HG03520 (cell line): ENCODE data around the gene RMND1.

Experiments used
- ATAC-seq: cut with Tn5 transposase; IDR thresholded peaks from one replicate; pipeline ENCODE4 v1.9.1; 2021; ENCODE audit warnings: mild to moderate bottlenecking, moderate library complexity; ENCODE audit not compliant: unreplicated experiment

Gene RMND1

DNA sequence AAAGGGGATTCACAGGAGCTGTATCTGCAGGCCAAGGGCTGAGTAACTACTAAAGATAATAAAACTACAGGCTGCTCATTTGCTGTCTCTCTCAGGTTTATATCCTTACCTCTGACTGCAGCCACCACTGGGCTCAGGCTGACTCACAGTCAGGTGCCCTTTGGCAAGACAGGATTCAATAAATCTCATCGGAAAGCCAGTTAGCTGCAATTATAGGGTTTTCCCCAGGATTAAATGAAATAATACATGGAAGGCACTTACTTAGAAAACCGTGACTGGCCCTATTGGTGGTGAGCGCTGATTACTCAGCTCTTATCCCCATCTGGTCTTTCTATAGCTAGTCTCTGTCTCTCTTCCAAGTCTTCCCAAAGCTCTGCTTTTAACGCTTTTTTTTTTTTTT lies 26.4 kb downstream of the RMND1 start:
- no peak for ATAC-seq

DNA sequence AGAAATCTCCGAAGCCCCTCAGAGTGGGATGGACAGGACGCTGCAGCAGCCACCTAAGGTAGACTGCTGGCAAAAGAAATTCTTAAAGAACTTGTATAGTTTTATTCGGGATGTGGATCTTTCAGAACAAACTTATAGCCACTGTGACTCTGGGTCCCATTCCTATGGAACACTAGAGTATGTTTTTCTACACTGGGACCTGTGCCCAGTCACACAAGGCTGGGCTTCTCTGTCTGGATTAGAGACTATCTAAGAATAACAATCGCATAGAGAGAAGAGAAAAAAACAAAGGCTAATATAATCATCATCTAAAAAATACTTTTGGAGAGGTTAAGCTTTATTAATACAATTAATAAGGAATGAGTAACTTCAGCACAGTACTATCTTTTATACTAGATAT lies 28.9 kb downstream of the RMND1 start:
- no peak for ATAC-seq

DNA sequence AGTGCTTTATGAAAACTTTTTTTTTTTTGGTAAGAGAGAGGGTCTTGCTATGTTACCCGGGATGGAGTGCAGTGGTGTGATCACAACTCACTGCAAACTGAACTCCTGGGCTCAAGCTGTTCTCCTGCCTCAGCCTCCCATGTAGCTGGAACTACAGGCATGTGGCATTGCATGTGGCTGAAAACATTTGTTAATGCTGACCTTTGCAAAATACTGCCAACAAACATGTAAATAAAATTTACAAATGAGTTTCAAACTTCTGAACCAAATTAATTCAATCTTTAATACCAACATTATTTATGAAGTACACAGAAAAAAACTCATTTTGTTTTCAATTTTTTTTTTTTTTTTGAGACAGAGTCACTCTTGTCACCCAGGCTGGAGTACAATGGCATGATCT lies 34.4 kb downstream of the RMND1 start:
- no peak for ATAC-seq

DNA sequence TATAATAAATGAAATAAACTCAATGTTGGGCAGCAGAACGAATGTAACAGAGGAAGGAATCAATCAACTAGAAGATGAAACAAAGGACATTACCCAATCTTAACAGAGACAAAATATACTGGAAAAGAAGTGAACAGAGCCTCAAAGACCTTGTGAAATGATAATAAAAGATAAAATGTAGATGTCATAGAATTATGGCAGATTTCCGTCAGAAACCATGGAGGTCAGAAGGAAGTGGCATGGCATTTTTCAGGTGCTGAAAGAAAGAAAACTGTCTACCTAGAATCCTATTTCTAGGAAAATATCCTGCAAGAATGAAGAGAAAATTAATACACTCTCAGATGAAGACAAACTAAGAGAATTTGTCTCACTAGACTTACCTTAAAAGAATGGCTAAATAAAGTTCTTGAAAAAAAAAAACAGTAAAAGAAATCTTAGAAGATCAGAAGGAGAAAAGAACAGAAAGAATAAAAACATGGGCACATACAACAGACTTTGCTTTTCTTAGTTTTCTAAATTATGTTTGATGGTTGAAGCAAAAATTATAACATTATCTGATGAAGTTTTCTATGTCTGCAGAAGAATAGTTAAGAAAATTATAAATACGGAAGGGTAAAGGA lies 37.2 kb downstream of the RMND1 start:
- no peak for ATAC-seq

DNA sequence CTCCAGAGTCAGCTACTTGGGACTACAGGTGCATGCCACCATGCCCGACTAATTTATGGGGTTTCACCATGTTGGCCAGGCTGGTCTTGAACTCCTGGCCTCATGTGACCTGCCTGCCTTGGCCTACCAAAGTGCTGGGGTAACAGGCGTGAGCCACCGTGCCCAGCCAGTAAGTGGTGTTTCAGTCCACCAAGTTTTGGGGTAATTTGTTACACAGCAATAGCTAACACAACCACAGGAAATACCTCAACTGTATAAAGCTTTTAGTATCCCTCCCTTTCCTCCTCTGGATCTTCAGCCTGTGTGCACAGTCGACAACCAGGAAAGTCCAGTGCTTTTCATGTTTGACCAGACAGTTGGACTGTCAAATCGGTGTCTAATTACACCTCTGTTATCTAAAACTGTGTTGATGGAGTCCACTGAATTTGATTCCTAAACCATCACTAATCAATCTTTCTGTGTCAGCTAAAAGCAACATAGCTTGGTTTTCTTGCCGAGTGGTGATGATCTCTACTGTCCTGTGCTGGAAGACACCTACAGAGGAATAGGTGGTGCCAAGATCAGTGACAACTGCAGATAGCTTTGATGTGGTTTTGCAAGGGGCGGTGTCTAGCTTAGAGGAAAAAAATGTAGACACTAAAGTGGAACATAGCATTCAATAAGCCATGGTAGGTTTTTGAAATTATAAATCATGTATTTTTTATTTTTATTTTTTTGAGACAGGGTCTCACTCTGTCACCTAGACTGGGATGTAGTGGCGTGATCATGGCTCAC lies 38.4 kb downstream of the RMND1 start:
- no peak for ATAC-seq

GRCh38 chr6:151412909-151413308 lies 39.0 kb downstream of the RMND1 start:
- ATAC-seq: no peak

GRCh38 chr6:151409679-151410078 lies 42.2 kb downstream of the RMND1 start:
- ATAC-seq: no peak

DNA sequence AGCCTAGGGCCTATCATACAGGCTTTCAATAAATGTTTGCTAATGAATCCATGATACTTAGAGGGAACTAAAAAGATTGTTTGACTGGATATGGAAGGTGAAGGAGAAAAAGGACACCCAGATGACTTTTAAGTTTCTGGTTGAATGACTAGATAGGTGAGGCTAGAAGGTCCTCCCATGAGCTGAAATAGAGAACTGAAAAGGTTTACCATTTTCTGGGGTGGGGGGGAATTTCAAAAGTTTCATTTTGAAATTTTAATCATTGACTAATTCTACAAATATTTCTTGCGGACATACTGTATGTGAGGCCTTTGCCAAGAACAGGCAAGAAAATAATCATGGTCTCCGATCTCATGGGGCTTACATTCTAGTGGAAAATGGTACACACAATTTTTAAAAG lies 42.7 kb downstream of the RMND1 start:
- peak; percentile 42 for ATAC-seq

- ATAC-seq: no peak
Observed at GRCh38 chr6:151408858-151409257, 43.1 kb downstream of the RMND1 start.

- ATAC-seq: no peak
Observed at GRCh38 chr6:151403919-151404308, 48.0 kb downstream of the RMND1 start.

- ATAC-seq: no peak
Observed at GRCh38 chr6:151402228-151402627, 49.7 kb downstream of the RMND1 start.

GRCh38 chr6:151400473-151400872 lies 51.5 kb downstream of the RMND1 start:
- ATAC-seq: no peak

- ATAC-seq: no peak
Observed at GRCh38 chr6:151399679-151400078, 52.2 kb downstream of the RMND1 start.

- ATAC-seq: no peak
Observed at GRCh38 chr6:151393410-151393809, 58.5 kb downstream of the RMND1 start.

DNA sequence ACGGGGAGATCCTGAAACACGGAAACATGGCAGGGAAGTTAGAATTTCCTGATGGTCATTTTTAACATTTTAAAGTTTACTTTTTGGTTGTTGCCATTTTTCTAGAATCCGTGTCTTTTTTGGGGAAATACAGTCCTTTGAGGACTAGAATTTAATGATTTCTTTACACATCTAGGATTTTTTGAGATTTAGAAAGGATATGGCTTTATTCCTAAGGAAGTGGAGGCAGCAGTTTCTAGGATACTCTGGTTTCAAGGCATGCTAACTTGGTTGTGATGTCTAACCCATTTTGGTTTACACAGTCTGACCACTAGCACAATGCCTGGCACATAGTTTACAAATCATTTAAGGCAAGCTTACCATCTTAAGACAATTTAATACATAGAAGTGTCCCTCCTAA lies 59.5 kb downstream of the RMND1 start:
- ATAC-seq: no peak

DNA sequence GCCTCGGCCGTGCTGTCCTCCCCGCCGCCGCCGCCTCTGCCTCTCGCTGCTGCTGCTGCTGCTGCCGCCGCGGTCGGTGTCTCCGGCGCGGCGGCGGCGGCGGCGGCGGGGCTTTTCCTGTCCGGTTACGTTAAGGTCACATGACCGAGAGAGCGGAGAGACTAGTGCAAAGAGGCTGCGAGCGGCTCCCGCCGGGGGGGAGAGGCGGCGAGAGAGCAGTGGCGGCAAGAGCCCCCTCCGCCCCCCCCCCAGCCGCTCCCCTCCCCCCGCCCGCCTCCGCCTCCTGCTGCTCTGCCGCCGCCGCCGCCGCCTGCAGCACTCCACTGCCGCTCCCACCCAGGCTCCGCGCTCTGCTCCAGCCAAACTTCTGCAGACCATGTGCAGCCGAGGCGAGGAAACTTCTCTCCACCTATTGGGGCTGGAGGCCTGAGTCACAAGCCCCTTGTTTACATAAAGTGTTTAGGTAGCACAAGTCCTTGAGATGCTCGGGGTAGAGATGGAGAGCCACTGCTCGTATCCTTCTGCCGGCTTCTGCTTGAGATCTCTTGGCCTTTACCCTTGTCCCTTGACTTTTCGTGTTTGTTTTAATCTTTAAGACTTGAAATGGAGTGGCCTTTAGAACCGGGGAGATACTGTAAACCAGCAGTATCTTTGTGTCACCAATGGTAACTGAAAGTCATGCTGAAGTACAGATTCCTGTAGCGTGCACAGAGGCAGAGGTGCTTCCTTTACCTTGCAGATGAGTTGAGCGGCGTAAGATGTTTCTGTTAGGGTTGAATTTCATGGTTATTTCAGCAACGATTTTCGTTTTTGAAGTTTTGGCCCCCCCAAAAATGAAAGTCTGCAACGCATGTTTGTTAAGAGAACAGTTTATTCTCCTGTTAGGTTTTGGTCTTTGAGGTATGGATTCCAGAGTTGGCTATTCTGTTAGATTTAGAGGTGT lies 60.2 kb downstream of the RMND1 start, which contains the start of gene ZBTB2:
TSS of gene ZBTB2 (minus strand) at position 89 of the 943 bp plus-strand sequence. CDS start 17,922 bp downstream, outside the sequence.
- no peak for ATAC-seq

DNA sequence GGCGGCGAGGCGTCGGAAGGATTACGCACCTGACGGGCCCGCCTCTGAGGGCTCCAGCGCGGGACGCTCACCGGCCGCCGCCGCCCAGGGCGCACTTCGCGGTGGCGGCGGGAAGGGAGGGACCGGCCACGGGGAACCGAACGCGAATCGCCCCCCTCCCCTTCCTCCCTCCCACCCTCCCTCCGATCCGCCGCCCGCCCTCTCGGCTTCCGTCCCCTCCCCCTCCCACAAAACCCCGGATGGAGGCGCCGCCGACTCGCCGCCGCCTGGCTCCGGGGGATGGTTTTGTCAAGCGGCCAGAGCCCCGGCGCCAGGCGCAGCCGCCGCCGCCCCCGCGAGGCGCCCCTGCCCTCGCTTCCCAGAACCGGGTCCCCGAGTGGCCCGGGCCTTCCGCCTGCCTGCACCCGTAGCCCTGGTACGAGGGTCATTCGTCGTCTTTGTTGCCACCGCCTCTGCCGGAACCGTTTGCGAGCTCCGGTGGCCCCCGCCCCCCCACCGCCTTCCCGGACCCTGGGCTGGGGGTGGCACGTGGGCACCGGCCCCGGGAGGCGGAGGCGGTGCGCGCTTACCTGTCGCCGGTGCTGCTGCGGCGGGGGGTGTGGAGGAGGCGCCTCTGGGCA lies 61.0 kb downstream of the RMND1 start:
- ATAC-seq: no peak

- ATAC-seq: peak; percentile 70
Observed at GRCh38 chr6:151390276-151390850, 61.6 kb downstream of the RMND1 start.

DNA sequence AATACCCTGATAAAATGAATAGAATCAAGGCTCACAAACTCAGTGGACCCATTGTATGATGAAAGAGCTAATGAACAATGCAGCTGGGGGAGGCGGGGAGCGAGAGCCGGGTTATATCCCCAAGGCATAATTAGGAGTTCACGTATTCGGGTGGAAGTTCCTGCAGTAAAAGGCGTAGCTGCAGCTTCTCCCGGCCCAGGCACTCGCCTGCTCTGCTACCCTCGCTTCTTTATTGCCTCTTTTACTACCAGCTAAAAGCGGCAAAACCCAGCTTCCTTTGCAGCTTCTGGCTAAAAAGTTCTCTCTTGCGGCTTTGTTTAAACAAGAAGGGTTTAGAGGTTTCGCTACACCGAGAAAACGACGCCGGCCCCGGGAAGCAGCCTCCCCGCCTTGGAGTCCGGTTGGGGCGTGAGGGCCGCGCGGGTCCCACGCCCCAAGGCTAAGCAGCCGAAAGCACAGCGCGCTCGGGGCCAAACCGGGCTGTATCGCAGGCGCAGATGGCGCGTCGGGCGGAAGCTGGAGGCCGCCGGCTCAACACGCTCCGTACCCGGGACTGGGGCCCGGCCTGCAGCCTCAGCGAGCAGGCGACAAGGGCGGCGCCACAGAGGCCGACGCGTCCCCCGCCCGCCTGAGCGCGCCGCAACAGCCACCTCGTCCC lies 62.2 kb downstream of the RMND1 start:
- peak; percentile 66 for ATAC-seq

DNA sequence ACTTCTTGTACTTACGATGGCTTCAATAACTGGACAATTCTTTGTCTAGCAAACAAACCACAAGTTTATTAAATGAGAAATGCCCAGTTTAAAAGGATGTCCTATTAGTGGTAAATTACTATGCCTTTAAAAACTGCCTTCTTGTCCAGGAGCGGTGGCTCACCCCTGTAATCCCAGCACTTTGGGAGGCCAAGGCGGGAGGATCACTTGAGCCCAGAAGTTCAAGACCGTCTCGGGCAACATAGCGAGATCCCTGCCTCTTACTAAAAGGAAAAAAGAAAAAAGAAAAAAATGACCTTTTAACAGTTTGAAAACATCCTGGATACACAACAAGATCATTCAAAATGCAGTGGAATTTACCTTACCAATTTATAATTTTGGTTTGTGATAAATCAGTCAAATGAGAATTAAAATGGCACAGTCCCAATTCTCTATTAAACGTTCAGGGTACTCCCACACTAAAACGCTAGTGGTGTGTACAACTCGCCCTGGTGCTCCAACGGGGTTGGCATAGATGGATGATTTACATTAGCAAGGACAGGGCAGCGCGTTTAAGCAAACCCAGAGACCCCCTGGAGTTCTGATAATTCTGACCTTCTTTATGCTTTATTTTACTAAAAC lies 62.8 kb downstream of the RMND1 start:
- no peak for ATAC-seq
